A673 (cell line): ENCODE data around the gene INCA1. TPM values are rescaled to one million over a fixed set of nuclear protein-coding genes. Genes with fewer than 3 reads are reported as not detected.

Source experiments
- Bru-seq: library from RNA; stranded (reverse); fragments of 400-500 nt; gene quantifications from one replicate; lab custom pipeline; 2021; lab: Mats Ljungman, UMichigan
- BruChase-seq, 2 experiments: library from RNA; stranded (reverse); fragments of 400-500 nt; gene quantifications; one replicate each; lab custom pipeline; 2021; lab: Mats Ljungman, UMichigan
- BruUV-seq: library from RNA; stranded (reverse); fragments of 400-500 nt; replicated peaks from 2 replicates; lab custom pipeline; 2021; lab: Mats Ljungman, UMichigan
- CTCF ChIA-PET: fragments of 300-600 bp; sonication (Branson Sonifier 250); formaldehyde crosslinking; loops from one replicate; lab custom pipeline; 2022; ENCODE audit warnings: antibody characterized with exemption; lab: Charles Lee
- POLR2A ChIA-PET: fragments of 300-600 bp; sonication (Branson Sonifier 250); formaldehyde crosslinking; loops from one replicate; lab custom pipeline; 2022; ENCODE audit warnings: antibody characterized with exemption; ENCODE audit not compliant: low non-redundant PET; lab: Charles Lee
- DNase-seq: peaks from one replicate; pipeline ENCODE4 v3.0.0-alpha.2; 2015; ENCODE audit warnings: low spot score
- H3K27ac ChIP-seq: fragments of 200-600 bp; sonication (generic); 2 replicates; pipeline ENCODE4 v1.5.1; 2016; ENCODE audit warnings: mixed run types, low read depth, mild to moderate bottlenecking, mixed read lengths, antibody characterized with exemption, low read length; ENCODE audit not compliant: poor library complexity, severe bottlenecking
- H3K27me3 ChIP-seq: fragments of 200-600 bp; sonication (generic); replicated peaks from 2 replicates; pipeline ENCODE4 v1.6.1; 2017; ENCODE audit warnings: mixed run types, low read depth, mild to moderate bottlenecking, mixed read lengths, antibody characterized with exemption, low read length; ENCODE audit not compliant: insufficient read depth, poor library complexity
- H3K36me3 ChIP-seq: fragments of 200-600 bp; sonication (generic); 2 replicates; pipeline ENCODE4 v1.6.1; 2016; ENCODE audit warnings: mixed run types, mild to moderate bottlenecking, mixed read lengths, antibody characterized with exemption, low read length; ENCODE audit not compliant: insufficient read depth, poor library complexity, severe bottlenecking
- H3K4me1 ChIP-seq: fragments of 200-600 bp; sonication (generic); 2 replicates; pipeline ENCODE4 v1.6.1; 2017; ENCODE audit warnings: mixed run types, mild to moderate bottlenecking, mixed read lengths, antibody characterized with exemption, low read length; ENCODE audit not compliant: insufficient read depth, poor library complexity, severe bottlenecking
- H3K4me3 ChIP-seq: fragments of 200-600 bp; sonication (generic); 2 replicates; pipeline ENCODE4 v1.5.1; 2016; ENCODE audit warnings: low read depth, mixed run types, mild to moderate bottlenecking, mixed read lengths, low read length; ENCODE audit not compliant: poor library complexity, severe bottlenecking
- H3K9me3 ChIP-seq: fragments of 200-600 bp; sonication (generic); 2 replicates; pipeline ENCODE4 v1.6.1; 2016; ENCODE audit warnings: mixed run types, low read depth, mild to moderate bottlenecking, mixed read lengths, antibody characterized with exemption, low read length; ENCODE audit not compliant: poor library complexity, severe bottlenecking
- CTCF ChIP-seq: fragments of 300-800, 200-600 bp; sonication (generic); conservative IDR thresholded peaks from 2 replicates; pipeline ENCODE4 v1.5.1; 2017; ENCODE audit warnings: low read depth, mild to moderate bottlenecking, antibody characterized with exemption, low read length, moderate library complexity, mixed read lengths
- EZH2 ChIP-seq: fragments of 200-600 bp; sonication (generic); IDR thresholded peaks from 2 replicates; pipeline ENCODE4 v1.6.1; 2017; ENCODE audit warnings: borderline replicate concordance, low read depth, mild to moderate bottlenecking, mixed read lengths, antibody characterized with exemption, low read length; ENCODE audit not compliant: poor library complexity, severe bottlenecking
- intact Hi-C: fragments of 100-400 bp; cut with micrococcal nuclease; formaldehyde crosslinking; loops from one replicate; pipeline ENCODE4 v1.10.0; 2022; ENCODE audit not compliant: unreplicated experiment
- long read RNA-seq: library from polyadenylated mRNA; stranded (forward); transcript quantifications from one replicate; pipeline ENCODE4 v2.0.0, GENCODE V29; 2022
- total RNA-seq: library from RNA; stranded (reverse); gene quantifications from 2 replicates; pipeline ENCODE4 v1.2.3, GENCODE V29; 2021

Gene INCA1
- total RNA-seq (0.62 and 0.72 TPM in 2 replicates), Bru-seq, nascent RNA (percentile 25 among the genes with signal in this experiment), BruChase-seq, experiment 1, labeled RNA remaining after a 2-hour chase (percentile 31 among the genes with signal in this experiment), BruChase-seq, experiment 2, labeled RNA remaining after a 6-hour chase (percentile 32 among the genes with signal in this experiment)
- long read RNA-seq, partial matches to known transcripts = 0 of 1 reads
- long read RNA-seq, other reads (novel, unspliced or antisense) = 1 of 1 reads

GRCh38 chr17:4997302-4998026 lies at the start of gene INCA1, which contains the start of gene KIF1C:
INCA1 (minus strand) TSS chr17:4997522; CDS start chr17:4994437, 3,085 bp downstream.
KIF1C (plus strand) TSS chr17:4997950; CDS start chr17:5000247, 2,297 bp downstream.
- CTCF ChIA-PET = interaction anchor here (0.6 kb wide), 1 partner anchor 37 kb away, joined by 7 read pairs; no protein-coding TSS in a partner anchor
- no peaks in the 10 kb centered on the region for H3K9me3 ChIP-seq
- H3K4me1 ChIP-seq = peaks cover 28% of the 10 kb centered on the region
- no peaks in the 10 kb centered on the region for H3K27me3 ChIP-seq
- DNase-seq = peak; percentile 92
- H3K27ac ChIP-seq = peak within 1 kb of the TSS; percentile 92
- H3K36me3 ChIP-seq = no peaks in the 10 kb centered on the region
- peak within 1 kb of the TSS; percentile 93 for H3K4me3 ChIP-seq
- POLR2A ChIA-PET = interaction anchor here (0.5 to 0.6 kb wide), 2 partner anchors 12 to 201 kb away, joined by 3 to 4 read pairs; no protein-coding TSS in a partner anchor
- TF ChIP-seq CTCF = no peak
- TF ChIP-seq EZH2 = no peak
- intact Hi-C loops = no loop called here
- BruUV-seq = no TSS peak

- no peak for DNase-seq
- ChIA-PET CTCF (no interaction called here), POLR2A (interaction anchor here (0.6 kb wide), 1 partner anchor 627 kb away, joined by 6 read pairs; no protein-coding TSS in a partner anchor)
- Histone ChIP-seq H3K9me3 (no peaks in the 10 kb centered on the region), H3K27ac (no peak overlapping the region), H3K27me3 (no peaks in the 10 kb centered on the region), H3K36me3 (no peaks in the 10 kb centered on the region), H3K4me3 (no peak overlapping the region), H3K4me1 (no peaks in the 10 kb centered on the region)
- no TSS peak for BruUV-seq
- intact Hi-C loops = no loop called here
- TF ChIP-seq EZH2 = no peak
- no peak for TF ChIP-seq CTCF
These were observed 48.2 kb upstream of the INCA1 start for GRCh38 chr17:5045496-5045895.

GRCh38 chr17:5044630-5045029 lies 47.3 kb upstream of the INCA1 start:
- Histone ChIP-seq H3K27me3 (no peaks in the 10 kb centered on the region), H3K4me1 (no peaks in the 10 kb centered on the region), H3K27ac (no peak overlapping the region), H3K36me3 (no peaks in the 10 kb centered on the region), H3K4me3 (no peak overlapping the region), H3K9me3 (no peaks in the 10 kb centered on the region)
- intact Hi-C loops = no loop called here
- no peak for TF ChIP-seq EZH2
- TF ChIP-seq CTCF = no peak
- POLR2A ChIA-PET = no interaction called here
- DNase-seq = no peak
- BruUV-seq = no TSS peak
- CTCF ChIA-PET = no interaction called here
